ENCODE results near the gene GRIK4. TPM values are rescaled to one million over a fixed set of nuclear protein-coding genes. Genes with fewer than 3 reads are reported as not detected.

Gene GRIK4
- total and polyA plus RNA-seq, 2 of the 4 experiments (the other 2 are of a cell fraction) = 0.18 to 0.38 TPM

- no peak overlapping the region for H3K4me2 ChIP-seq (ENCODE audit: low read depth, low read length)
- dilution Hi-C loops (cut with HindIII; ENCODE audit: low sequenced_read_pairs, unreplicated experiment) = no loop called here
- ATAC-seq (ENCODE audit: low read depth) (no peak), DNase-seq (no peak)
- no peak overlapping the region for H3K14ac ChIP-seq (replicated peaks; ENCODE audit: low read depth, low read length)
- no peaks in the 10 kb centered on the region for H3K79me1 ChIP-seq (ENCODE audit: low read depth in 1 of 2, low read length in 2 of 2)
- 0% methylated on average over 1 of the region's 1 CpG; no CpG with 5 or more reads in 1 of the 2 experiments for whole genome bisulfite sequencing, 2 experiments (ENCODE audit: extremely low coverage in 2 of 2, insufficient read length in 1 of 2)
- BruUV-seq (replicated peaks) = no TSS peak
- H3K36me3 ChIP-seq (ENCODE audit: control insufficient read depth, insufficient read depth, low read length) = no peaks in the 10 kb centered on the region
- H3K4ac ChIP-seq (ENCODE audit: low read depth, low read length) = no peak overlapping the region
- no peak overlapping the region for H4K8ac ChIP-seq (ENCODE audit: low read depth in 2 of 2, low read length in 2 of 2)
- no peak overlapping the region for H2BK5ac ChIP-seq (ENCODE audit: low read depth, low read length, poor library complexity, severe bottlenecking)
- in situ Hi-C loops (cut with MboI; ENCODE audit: low sequenced_read_pairs) = no loop called here
- POLR2A ChIA-PET (ENCODE audit: unreplicated experiment) = no interaction called here
- H4K5ac ChIP-seq (ENCODE audit: low read depth, low read length) = no peak overlapping the region
- no peaks in the 10 kb centered on the region for H4K20me1 ChIP-seq (ENCODE audit: insufficient read depth, low read length)
- H3K9me1 ChIP-seq (ENCODE audit: insufficient read depth, low read length) = no peaks in the 10 kb centered on the region
- H2BK20ac ChIP-seq (ENCODE audit: low read depth, low read length) = no peak overlapping the region
- no peak overlapping the region for H2BK15ac ChIP-seq (ENCODE audit: low read depth, low read length)
- H3K9ac ChIP-seq (ENCODE audit: low read depth, low read length) = no peak overlapping the region
- H2BK120ac ChIP-seq (ENCODE audit: low read depth, low read length) = no peak overlapping the region
- H3K56ac ChIP-seq (ENCODE audit: extremely low read depth, insufficient read depth, low read length) = no peak overlapping the region
- TF ChIP-seq USF2 (IDR thresholded peaks at IDR 0.05; ENCODE audit: low read depth, low read length) = no peak
- no peak for TF ChIP-seq FOS (IDR thresholded peaks at IDR 0.05; ENCODE audit: low read depth, low read length)
- no peak for TF ChIP-seq RAD21 (IDR thresholded peaks at IDR 0.05; ENCODE audit: low read length)
- no peak for TF ChIP-seq RFX5 (IDR thresholded peaks at IDR 0.05; ENCODE audit: low read depth, low read length)
- TF ChIP-seq ELK1 (IDR thresholded peaks at IDR 0.05; ENCODE audit: borderline replicate concordance, low read depth, low read length) = no peak
- H4K91ac ChIP-seq (ENCODE audit: insufficient read depth, low read depth, low read length) = no peak overlapping the region
- no peak overlapping the region for H2AK9ac ChIP-seq (replicated peaks; ENCODE audit: low read depth, low read length, poor library complexity)
- H3K4me1 ChIP-seq (ENCODE audit: control insufficient read depth, insufficient read depth, low read length) = no peaks in the 10 kb centered on the region
- H3K23ac ChIP-seq (ENCODE audit: low read depth, low read length) = no peak overlapping the region
- H3K27me3 ChIP-seq (ENCODE audit: control insufficient read depth, insufficient read depth, low read length) = peaks cover 5% of the 10 kb centered on the region; the same call in 1 of the 2 replicates
- CTCF ChIA-PET = no interaction called here
- no peak overlapping the region for H2AK5ac ChIP-seq (ENCODE audit: low read depth, low read length)
- intact Hi-C loops (cut with micrococcal nuclease) = no loop called here
- no peak overlapping the region for H3K4me3 ChIP-seq (ENCODE audit: insufficient read depth, low read depth, low read length)
- no peak overlapping the region for H3K18ac ChIP-seq (ENCODE audit: low read depth, low read length)
- H3K9me3 ChIP-seq (ENCODE audit: control insufficient read depth, insufficient read depth, low read length) = no peaks in the 10 kb centered on the region
- no peak overlapping the region for H2AFZ ChIP-seq (replicated peaks; ENCODE audit: low read length, poor library complexity)
- no peak overlapping the region for H3K27ac ChIP-seq (ENCODE audit: insufficient read depth, low read length)
These were observed 495.4 kb downstream of the GRIK4 start for GRCh38 chr11:121006922-121007321.
